ENCODE measurements around the gene C19orf67.

C19orf67 gene

DNA sequence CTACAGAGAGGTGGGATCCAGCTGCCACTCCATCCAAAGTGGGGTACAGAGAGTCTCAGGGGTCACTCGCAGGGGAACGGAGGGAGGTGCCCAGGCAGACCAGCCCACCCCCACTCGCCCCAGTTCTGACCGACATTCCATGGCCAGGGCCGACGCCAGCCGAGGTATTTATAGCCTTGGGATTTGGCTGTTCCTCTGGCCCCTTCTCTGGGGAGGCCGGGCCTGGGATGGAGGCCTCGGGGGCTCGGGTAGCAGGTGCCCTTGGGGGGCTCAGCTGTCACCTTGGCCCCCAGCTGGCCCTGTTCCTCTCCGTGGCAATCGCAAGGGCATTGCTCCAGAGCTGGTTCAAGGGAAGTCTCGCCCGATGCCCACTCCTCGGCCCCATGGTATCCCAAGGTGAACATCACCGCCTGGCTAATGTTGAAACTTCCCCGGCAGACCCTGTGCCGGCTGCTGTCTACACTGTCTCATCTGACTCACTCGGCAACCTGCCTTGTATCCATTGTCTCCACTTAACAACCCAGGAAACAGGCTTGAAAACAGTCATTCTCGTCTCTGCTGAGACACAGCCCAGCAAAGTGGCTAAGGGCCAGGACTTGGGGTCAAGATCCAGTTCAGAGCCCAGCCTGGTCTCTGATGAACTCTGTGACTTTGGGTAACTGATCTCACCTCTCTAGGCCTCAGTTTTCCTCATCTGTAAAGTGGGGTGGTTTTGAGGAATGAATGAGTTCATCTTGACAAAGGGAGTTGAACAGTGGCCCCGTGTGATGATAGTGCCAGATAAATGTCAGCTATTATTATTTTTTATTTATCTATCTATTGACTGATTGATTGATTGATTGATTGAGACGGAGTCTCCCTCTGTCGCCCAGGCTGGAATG is 22.2 kb upstream of the C19orf67 start:
- no peak for DNase-seq (ENCODE audit: low spot score)

DNA sequence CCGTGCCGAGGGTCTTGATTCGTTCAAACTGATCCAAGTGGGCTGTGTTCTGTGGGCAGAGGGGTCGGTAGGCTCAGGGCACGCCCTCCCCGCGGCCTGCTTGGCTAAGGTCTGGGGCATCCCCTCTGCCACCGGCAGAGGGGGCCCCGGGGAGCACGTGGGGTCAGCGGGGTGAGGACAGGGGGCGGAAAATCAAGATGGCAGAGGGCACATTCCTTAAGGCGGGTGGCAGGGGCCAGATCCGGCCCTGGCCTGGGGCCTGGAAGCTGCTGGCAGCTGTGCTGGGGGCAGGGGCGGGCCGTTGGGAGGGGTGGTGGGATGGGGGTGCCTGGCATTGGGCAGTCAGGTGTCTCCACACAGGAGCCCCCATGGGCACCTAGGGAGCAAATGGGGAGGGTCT is 21.3 kb upstream of the C19orf67 start:
- no peak for DNase-seq (ENCODE audit: low spot score)

DNA sequence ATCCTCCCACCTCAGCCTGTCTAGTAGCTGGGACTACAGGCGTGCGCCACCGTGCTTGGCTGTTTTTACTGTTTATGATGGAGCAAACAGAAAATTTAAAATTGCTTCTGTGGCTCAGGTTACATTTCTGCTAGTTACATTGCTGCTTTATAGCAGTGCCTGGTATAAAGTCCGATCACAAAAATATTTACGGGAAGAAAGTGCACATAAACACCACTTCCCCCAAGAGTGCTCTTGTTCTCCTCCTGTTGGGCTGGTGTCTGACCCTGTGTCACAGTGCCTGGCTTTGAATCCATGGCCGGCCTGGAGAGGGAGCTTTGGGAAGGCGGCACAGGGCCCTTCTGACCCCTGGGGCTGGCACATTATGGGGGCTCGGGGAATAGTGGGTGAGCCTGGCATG is 20.1 kb upstream of the C19orf67 start:
- no peak for DNase-seq (ENCODE audit: low spot score)

DNA sequence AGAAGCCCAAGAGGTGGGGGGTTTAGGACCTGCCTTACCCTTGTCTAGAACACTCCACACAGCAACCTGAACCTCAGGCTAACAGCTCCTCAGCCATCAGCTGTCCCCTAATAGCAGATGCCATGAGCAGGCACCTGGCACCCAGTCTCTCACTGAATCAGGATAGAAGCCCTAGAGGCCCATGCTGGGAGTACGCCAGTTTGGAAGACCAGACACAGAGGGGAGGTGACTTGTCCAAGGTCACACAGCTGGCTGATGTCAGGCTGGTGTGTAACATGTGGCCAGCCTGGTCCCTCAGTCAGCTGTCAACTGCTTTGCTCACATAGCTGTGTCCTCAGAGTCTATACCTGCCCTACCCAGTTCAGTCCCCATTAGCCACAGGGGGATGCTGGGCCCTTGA is 17.7 kb upstream of the C19orf67 start:
- no peak for DNase-seq (ENCODE audit: low spot score)

DNA sequence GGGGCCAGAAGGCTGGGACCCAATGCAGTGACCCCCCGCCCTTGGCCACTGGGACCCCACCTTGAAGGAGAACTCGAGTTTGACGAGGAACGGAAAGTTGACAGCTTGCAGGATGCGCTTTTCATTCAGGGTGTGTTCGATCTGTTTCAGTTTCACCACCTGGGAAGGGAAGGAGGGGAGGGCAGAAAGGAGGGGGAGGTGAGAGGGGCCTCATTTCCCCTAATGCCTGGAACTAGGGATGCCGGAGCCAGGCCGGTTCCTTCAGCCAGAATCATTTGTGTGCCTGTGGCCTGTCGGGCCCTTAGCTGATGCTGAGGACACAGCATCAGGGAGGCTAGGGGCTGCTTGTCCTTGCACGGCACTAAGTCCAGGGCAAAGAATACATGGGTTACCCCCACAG is 17.2 kb upstream of the C19orf67 start:
- no peak for DNase-seq (ENCODE audit: low spot score)

DNA sequence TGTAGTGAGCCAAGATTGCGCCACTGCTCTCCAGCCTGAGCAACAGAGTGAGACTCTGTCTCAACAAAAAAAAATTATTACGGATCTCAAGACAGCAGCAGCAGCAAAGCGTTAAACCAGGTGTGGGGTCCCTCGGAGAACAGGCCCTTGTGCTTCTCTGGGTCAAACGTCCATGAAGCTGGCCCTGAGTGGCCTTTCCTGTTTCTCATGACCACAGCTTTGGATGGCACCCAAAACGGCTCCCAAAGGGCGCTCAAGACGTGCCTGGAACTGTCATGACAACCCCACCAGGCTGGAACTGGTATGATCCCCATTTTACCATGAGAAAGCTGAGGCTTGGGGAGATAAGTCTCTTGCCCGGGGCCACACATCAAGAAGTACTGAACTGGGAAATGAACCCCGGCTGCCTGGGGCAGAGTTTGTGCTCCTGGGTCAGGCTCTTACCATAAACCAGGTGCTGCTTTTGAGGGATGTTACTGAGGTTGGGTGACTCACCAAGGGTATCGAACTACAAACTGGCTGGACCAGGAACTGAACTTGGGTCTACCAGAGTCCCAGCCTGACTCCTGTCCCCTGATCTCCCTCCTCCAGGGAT is 16.6 kb upstream of the C19orf67 start:
- DNase-seq (ENCODE audit: low spot score): no peak

DNA sequence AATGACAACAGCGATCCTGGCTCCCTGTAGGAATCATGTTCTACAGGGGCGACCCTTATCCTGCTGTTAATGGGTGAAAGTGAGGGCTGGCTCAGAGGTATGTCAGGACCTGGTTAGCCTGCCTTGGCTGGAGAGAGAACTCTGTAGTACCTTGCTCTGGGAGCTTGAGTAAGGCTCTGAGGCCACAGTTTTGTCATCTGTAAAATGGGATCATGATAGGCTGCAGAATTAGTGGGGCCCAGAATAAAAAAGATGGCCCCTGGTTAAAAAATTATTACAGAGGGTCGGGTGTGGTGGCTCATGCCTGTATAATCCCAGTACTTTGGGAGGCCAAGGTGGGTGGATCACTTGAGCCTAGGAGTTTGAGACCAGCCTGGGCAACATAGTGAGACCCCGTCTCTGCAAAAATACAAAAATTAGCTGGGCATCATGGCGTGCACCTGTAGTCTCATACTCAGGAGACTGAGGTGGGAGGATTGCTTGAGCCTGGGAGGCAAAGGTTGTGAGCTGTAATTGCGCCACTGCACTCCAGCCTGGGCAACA is 15.5 kb upstream of the C19orf67 start:
- DNase-seq (ENCODE audit: low spot score): no peak

DNA sequence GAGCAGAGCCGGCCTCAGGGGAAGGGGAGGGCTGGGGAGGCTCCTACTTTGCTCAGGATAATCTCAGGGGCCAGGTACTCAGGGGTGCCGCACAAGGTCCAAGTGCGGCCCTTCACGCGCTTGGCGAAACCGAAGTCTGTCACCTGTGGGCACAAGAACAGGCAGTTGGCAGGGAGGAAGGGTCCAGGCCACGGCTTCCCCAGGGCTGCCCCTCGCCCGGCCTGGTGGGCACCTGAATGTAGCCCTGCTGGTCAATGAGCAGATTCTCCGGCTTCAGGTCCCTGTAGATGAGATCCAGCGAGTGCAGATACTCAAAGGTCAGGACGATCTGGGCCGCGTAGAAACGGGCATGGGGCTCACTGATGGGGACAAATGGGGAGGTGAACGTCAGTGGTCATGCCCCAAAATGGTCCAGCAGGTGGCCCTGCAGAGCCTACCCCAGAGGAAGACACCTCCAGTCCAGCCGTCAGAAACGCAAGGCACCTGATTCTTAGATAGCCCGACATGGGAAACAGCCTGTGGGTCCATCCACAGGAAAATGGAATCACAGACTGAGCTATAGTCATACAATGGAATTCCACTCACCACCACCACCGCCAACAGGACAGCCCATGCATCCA is 12.1 kb upstream of the C19orf67 start:
- DNase-seq (ENCODE audit: low spot score): no peak

DNA sequence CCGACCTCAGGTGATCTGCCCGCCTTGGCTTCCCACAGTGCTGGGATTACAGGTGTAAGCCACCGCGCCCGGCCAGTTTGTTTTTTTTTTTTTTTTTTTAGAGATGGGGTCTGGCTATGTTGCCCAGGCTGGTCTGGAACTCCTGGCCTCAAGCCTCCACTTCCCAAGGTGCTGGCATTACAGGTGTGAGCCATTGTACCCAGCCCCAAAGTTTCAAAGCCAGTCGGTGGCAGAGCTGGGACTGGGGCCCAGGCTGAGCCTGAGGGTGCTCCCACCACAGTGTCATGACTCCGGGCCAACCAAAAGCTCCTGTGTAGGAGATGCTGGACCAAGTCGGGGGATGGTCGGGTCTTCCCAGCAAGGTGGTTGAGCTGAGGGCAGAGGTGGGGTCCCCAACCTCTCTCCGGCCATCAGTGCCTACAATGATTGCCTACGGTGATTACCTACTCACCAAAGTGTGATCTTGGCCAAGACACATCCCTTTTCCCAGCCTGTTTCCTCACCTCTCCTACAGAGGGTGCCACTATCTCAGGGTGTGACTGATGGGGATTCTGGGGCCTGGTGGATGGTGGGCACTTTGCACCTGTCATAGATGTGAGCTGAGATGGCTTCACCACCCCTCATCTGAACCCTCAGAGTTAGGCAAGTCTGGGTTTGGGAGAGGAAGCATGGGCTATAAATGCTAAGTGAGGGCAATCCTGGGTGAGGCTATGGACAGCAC is 10.8 kb upstream of the C19orf67 start:
- no peak for DNase-seq (ENCODE audit: low spot score)

DNA sequence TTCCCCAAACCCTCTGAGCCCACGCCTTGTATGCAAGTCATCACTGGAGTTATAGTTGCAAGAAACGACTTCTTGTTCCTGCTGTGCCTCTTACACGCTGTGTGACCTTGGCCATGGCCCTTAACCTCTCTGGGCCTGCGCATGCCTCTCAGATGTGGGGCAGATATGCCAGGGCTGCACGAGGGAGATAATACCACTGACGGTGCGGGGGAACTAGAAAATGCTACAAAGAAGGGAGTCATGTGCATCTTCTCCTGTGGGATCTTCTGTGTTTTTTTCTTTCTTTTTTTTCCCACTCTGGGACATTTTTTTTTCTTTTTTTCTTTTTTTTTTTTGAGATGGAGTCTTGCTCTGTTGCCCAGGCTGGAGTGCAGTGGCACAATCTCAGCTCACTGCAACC is 9.3 kb upstream of the C19orf67 start:
- no peak for DNase-seq (ENCODE audit: low spot score)

DNA sequence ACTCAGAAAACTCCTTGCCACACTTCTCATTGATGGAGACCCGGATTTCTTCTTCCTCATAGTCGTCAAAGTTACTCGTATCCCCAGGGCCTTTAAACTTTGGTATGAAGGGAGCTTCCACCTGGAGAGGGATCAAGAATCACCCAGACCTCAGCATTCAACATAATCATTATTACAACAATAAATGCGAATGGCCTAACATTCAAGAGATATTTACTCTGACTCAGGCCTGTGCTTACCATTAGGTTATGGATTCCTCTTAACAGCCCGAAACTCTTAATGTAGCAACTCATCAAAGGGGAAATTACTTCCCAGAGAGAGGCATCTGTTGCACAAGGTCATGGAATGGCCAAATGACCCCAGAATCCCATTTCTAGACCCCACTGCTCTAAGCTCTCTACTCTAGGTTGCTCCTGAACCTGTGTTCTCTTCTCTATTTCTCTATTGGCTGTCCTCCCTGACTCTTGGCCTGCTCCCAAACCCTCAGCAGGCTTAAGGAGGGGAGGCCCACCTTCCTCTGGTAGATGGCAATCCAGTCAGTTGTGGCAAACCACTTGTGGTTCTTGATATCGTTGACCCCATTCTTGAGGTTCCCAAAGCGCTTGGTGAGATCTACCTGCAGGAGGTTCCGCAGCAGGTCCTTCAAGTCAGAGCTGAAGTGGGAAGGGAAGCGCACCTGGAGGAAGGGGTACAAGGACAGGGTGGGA is 7.7 kb upstream of the C19orf67 start:
- no peak for DNase-seq (ENCODE audit: low spot score)

DNA sequence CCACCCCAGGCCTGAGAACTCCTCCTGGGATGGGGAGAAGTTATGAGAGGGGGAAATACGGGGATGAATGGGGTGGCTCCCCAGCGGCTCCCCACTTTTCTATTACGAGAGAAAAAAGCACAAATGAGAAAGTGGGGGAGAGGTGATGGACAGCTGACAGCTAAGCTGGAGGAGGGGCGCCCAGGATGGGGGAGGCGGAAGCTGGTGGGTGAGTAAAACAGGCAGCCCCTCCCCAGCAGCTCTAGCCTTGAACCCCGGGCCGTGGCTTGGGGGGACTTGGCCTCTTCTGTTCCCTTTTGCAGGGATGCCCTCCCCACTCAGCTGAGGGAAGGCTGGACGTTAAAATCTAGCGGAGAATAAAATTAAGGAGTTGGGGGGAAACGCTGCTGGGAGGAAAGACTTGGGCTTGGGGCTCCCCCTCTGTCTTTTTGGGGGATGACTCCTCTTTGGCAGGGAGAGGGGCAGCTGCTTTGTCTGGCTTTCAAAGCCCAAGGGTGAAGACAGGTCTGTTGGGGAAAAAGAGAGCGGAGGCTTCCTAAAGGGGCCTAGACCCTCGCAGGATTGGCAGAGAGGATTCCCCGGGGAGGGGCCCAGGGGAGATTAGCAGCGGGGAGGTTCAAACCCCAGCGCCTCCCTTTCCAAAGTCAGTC is 6.4 kb upstream of the C19orf67 start:
- DNase-seq (ENCODE audit: low spot score): peak; percentile 44

DNA sequence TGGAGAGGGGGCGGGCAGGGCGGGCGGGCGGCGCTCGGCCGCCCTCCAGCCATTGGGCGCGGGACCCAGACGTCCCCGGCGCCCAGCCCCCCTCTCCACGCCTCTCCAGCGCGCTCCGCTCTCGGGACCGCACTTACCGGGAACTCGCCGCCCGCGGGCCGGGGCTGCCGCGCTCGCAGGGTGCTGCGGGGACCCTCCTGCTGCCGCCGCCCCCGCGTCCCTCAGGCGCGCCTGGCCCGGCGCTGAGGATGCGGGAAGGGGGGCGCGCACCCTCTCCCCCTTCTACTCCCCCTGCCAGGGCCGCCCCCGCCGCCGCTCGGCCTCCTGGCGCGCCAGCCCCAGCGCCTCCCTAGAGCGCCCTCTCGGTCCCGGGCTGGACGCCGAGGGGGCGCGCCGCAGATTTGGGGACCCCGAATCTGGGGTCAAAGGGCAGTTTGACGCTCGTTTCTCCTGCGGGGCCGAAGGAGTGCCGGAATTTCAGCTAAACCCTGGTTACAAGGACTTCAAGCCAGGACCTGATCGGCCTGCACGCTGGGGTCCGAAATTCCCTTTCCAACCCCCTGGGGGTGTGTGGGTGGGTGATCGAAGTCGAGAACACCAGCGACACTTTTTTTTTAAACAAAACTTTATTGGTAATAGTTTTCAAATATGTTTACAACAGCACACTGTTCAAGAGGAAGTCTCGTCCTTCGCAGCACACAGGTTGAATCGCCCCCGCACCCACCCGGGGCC is 5.7 kb upstream of the C19orf67 start:
- peak; percentile 41 for DNase-seq (ENCODE audit: low spot score)

DNA sequence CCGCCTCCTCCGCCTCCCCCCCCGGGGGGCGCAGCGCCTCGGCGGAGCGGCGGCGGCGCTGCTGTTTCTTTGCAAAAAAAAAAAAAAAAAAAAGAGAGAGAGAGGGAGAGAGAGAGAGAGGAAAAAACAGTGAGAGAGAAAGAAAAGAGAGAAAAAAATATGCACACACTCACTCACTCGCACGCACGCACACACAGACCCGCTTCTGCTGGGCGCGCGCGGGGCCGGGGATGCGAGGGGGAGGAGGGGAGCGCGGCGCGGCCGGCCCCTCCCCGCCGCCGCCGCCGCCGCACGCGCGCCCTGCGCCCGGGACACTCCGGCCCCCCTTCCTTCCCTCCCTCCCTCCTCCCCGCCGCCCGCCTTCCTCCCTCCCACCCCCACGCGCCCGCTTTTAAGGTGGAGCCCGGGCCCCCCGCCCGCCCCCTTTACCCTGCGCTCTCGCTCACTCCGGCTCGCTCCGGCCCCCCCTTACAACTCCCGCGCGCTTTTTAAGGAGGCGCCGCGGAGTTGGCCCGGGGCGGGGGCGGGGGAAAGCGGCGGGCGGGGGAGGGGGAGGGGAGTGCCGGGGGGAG is 5.0 kb upstream of the C19orf67 start, which contains the start of gene SAMD1:
SAMD1 (minus strand) TSS at position 243 of the 572 bp plus-strand sequence.
- DNase-seq (ENCODE audit: low spot score): peak; percentile 92

DNA sequence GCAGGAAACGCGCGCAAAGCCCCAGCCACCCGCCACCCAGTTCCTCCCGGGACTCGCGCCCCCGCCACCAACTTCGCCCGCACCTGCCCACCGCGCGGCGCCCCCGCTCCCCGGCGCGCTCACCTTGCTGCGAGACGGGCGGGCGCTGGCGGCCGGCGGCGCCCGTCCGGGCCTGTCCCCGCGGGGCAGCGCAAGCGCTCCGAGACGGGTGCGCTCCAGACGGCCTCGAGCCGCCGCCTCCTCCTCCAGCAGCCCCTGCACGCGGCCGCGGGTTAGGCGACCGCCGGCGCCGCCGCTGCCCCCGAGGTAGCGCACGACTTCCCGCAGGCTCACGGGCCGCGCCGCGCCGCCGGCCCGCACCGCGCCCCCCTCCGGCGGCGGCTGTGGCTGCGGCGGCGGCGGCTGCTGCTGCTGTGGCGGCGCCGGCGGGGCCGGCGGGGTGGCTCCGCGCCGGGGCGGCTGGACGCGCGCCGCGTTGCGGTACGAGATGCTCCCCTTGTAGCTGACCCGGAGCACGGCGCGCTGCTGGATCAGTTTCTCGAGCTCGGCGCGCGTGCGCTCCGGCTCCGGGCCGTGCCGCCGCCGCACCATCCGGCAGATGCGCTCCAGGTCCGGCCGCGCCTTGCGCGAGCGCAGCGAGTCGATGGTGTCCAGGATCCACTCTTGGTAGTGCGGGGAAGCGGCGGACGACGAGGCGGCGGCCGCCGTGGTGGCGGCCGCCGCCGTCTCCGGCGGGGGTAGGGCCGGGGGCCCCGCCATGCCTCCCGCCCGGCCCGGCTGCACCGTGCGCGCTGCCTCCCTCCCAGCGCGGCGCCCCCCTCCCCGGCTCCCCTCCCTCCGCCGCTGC is 4.3 kb upstream of the C19orf67 start:
- peak; percentile 29 for DNase-seq (ENCODE audit: low spot score)

DNA sequence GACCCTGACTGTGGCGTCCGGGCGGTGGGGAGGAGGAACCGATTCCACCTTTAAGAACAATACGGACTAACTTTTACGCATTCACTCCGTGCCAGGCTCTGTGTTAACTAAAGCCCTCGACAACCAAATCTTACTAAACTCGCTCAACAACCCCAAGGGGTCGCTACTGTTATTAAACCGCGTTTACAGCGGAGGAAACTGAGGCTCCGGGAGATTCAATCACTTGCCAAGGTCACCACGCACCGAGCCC is 3.8 kb upstream of the C19orf67 start:
- peak; percentile 30 for DNase-seq (ENCODE audit: low spot score)

DNA sequence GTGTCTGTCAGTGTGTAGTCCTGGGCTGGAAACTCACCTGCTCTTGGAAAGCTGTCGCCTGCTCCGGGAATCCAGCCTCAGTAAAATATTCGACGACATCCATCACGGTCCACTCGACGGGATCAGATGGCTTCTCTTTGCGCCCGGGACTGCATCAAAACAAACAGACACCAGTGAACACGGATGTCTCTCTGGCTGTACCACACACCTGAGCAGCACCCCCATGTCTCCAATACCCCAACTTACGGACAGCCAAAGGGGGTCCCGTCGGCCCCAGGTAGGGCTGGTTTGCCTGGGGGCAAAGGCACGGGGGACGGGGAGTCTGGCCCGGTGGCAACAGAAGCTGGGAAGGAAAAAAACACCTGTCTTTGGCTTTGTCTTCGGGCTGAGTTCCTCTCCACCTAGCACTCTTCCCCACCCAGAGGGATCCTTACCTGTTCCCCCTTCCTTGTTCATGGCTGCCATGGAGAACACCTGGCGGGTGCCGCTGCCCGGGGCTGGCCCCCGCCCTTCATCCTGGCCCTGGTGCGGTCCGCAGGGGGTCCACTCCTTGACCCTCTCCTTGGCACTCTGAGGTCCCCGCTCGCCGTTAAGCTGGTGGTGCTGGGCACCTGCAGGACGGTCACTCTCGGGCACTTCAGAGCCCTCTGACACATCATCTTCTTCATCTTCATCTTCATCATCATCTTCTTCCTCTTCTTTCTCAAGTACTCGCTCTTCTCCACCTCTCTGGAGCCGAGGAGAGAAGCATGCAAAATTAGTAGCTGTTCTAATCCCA is 3.2 kb upstream of the C19orf67 start:
- DNase-seq (ENCODE audit: low spot score): peak; percentile 0

DNA sequence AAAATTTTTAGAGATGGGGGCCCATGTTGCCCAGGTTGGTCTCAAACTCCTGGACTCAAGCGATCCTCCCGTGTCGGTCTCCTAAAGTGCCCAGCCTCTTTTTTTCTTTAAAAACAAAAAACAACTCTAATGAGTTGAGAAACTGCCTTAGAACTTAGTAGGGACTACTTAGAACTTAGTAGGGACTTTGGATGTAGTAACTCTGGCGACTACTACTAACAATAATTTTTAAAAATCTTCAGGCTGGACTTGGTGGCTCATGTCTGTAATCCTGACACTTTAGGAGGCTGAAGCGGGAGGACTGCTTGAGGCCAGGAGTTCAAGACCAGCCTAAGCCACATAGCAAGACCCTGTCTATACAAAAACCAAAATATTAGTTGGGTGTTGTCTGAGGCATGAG is 515 bp upstream of the C19orf67 start:
- no peak for DNase-seq (ENCODE audit: low spot score)

DNA sequence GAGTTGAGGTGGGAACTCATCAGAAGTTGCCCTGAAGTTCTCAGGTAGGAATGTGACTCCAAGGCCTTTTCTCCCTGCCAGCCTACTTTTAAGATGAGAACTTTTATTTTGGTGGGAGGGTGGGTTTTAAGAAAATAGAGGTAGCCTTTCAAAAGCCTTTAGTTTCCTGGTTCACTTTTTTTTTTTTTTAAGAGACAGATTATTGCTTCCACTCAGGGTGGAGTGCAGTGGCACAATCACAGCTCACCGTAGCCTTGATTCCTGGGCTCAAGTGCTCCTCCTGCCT is 3.0 kb downstream of the C19orf67 start:
- DNase-seq (ENCODE audit: low spot score): no peak

Measured in CD4-positive, alpha-beta T cell treated with Interleukin-6 at 100 ng/mL for 8 hours (primary cell).